Endometrial microvascular endothelial cells (primary cell): ENCODE results near the gene HPS3. TPM values are rescaled to one million over a fixed set of nuclear protein-coding genes. Genes with fewer than 3 reads are reported as not detected.

ENCODE experiments used
- in situ Hi-C: cut with HindIII; loops from 2 replicates; pipeline ENCODE4 v1.10.0; 2017; ENCODE audit warnings: low sequenced_read_pairs, low pct_unique_long_range_greater_than_20kb; ENCODE audit errors: inconsistent ontology term
- total RNA-seq: library from RNA; depleted of rRNA; stranded (reverse); fragments of >200 nt; gene quantifications from one replicate; pipeline ENCODE4 v1.2.3, GENCODE V29; 2015; ENCODE audit errors: inconsistent ontology term

Gene HPS3
- total RNA-seq, 1 donor from 2014 or later = 34.8 TPM

DNA sequence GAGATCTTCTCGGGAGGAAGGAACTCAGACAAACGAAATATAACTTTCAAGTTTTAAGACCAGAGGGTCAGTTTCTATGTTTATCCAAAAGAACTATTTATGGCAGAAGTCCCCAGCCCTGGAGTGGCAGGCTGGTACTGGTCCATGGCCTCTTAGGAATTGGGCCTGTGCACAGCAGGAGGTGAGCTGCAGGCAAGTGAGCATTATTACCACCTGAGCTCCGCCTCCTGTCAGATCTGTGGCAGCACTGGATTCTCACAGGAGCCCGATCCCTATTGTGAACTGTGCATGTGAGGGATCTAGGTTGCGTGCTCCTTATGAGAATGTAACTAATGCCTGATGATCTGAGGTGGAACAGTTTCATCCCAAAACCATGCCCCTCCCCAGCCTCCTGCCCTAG, 14.3 kb upstream of the HPS3 start:
- in situ Hi-C loops = loop anchor here (10.0 to 25.0 kb wide), 2 partner anchors 172 to 240 kb away; no protein-coding TSS in a partner anchor

GRCh38 chr3:149118724-149119123, 10.7 kb upstream of the HPS3 start:
- in situ Hi-C loops = loop anchor here (10.0 to 25.0 kb wide), 2 partner anchors 169 to 236 kb away; no protein-coding TSS in a partner anchor

DNA sequence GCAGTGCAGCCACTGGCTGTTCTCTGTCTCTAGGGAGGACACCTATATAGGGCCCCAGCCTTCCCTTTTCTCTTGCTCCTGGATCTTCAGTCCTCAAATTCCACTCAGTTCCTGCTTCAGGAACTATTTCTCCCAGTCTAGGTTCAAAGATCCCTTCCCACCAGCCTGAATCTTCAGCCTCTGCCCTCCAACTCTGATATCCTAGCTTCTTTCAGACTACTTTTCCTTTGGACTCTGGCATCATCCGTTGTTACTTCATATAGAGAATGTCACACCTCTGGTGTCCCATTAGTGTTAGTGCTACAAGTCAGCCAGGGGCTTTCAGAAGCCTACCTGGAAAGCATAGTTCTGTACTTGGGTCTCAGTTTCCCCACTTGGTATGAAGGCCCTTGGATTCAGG, 10.0 kb upstream of the HPS3 start:
- in situ Hi-C loops = loop anchor here (10.0 to 25.0 kb wide), 2 partner anchors 168 to 235 kb away; no protein-coding TSS in a partner anchor

DNA sequence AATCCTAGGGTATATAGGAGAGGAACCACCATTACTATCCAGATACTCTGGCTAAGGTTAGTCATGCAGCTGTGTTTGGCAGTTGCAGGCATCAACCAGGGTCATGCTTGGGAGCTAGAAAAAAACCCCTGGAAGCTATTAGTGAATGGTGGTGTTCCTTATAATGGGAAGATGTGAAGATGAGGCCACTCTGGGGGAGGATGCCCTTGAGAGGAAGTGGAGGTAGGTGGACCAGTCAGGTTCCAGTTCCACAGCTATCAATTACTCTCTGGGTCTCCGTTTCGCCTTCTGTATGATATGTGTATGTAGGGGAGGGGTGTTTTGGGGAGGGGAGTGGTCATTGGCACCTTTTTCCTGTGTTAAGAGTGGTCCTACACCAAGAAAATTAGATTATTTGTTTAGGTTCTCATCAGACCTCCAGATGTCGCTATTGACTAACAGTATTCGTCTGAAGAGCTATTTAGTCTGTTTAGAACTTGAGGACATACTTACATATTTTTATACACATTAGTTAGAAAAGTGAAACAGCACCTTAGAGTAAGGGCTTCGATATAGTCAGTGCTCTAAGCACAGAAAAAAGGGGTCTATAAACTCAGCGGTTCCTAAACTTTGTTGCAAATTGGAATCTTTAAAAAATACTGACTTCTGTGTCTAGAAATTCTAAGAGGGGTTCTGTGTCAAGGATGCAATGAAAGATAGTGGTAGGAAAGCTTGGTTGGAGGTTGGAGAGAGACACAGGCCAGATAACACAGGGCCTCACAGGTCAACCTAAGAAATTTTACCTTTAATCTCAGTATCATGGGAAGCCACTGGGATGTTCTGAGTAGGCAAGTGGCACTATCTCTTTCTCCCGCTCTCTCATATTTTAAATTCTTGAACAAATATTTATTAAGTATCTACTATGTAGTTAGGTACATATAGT, 9.1 kb upstream of the HPS3 start:
- in situ Hi-C loops = loop anchor here (25.0 kb wide), 1 partner anchor 167 kb away; no protein-coding TSS in a partner anchor

DNA sequence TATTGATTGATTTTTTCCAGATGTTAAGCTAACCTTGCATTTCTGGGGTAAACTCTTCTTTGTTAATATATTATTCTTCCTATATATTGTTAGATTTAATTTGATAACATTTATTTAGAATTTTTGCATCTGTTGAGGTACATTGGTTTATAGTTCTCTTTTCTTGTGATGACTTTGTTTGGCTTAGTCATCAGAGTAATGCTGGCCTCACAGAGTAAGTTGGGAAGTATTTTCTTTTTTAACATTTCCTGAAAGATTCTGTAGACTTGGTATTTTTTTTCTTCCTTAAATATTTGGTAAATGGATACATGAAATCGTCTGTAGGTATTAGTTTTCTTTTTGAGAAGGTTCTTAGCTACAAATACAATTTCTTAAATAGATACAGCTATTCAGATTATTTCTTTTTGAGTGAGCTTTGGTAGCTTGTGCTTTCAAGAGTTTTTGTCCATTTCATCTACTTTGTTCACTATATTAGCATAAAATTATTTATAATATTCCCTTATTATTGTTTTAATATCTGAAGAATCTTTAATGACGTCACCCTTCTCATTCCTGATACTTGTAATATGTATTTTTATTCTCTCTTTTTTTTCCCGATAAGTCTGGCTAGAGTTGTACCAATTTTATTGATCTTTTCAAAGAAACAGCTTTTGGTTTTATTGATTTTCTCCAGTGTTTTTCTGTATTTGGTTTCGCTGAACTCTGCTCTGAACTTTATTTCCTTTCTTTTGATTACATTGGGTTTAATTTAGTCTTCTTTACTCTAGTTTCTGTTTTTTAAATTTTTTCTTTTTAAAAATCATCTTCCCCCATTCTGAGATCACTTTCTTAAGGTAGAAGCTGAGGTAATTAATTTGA, 6.5 kb upstream of the HPS3 start:
- in situ Hi-C loops = loop anchor here (25.0 kb wide), 1 partner anchor 164 kb away; no protein-coding TSS in a partner anchor

DNA sequence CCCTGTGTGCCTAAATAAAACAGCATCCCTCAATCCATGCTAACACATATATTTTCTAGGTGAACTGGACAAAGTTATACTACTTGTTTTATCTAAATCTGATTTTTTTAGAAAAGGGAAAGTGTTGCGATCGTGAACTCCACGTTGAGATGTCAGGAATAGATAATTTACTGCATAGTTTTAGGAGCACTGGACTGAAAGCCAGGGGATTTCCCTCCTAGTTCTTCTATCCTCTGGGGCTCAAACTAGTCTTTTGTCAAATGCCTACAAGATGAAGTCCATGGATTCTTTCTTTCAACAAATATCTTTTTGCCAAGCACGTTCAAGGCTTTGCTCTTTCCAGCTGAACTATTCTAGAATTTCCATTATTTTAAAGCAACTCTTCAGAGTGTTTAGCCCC, 617 bp upstream of the HPS3 start:
- in situ Hi-C loops = no loop called here

GRCh38 chr3:149131589-149131988, 2.2 kb downstream of the HPS3 start:
- in situ Hi-C loops = no loop called here

- in situ Hi-C loops = no loop called here
Measured at GRCh38 chr3:149134575-149134974, 5.1 kb downstream of the HPS3 start.

DNA sequence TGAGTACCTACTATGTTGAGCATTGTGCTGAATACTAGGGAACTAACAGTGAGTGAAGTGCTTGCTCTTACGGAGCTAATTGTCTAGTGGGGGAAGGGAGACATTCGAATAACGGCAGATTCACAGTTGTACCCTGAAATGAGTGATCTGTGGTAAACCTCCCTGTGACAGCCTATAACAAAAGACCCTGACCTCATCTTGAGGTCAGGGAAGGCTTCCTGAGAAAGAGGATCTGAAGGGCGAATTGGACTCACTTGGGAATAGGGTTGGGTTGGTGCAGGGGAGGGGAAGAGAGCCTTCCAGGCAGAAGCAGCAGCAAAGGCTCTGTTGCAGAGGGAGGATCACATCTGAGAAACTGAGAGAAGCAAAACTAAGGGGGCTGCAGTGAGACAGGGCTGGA, 13.2 kb downstream of the HPS3 start:
- in situ Hi-C loops = no loop called here

GRCh38 chr3:149145356-149145755, 15.9 kb downstream of the HPS3 start:
- in situ Hi-C loops = no loop called here

DNA sequence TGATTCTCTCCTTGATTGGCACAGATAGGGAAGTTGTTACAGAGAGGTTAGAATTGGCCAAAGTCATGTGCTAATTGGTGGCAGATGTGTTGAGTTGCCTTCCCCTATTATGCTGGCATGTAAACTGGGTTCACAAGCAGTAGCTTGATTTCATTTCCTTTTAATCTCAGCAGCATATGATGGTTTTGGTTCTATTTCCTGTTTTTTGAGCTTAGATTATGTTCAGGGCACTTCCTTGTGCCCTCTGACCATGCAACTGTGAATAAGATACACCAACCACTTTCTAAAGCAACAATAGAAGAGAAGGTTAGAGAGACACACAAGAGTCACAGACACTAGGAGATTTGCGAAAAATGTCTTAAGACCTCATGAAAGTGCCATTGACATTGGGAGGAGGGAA, 16.5 kb downstream of the HPS3 start:
- in situ Hi-C loops = no loop called here

DNA sequence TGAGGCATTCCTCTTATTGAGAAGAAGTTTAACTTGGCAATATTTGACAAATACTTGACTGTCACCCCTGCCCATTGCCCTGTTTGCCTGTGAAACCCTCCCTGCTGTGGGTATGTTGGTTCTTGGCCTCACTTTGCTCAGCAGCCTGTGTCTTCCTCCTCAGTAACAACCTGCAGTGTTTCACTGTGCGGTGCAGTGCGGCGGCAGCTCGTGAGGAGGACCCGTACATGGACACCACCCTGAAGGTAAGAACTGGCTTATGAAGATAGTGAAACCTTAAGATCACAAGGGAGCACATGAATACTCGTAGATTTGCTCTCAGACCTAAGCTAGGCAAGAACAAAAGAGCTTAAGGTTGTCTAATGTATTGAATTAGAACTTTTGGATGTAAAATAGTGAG, 21.0 kb downstream of the HPS3 start:
- in situ Hi-C loops = no loop called here

DNA sequence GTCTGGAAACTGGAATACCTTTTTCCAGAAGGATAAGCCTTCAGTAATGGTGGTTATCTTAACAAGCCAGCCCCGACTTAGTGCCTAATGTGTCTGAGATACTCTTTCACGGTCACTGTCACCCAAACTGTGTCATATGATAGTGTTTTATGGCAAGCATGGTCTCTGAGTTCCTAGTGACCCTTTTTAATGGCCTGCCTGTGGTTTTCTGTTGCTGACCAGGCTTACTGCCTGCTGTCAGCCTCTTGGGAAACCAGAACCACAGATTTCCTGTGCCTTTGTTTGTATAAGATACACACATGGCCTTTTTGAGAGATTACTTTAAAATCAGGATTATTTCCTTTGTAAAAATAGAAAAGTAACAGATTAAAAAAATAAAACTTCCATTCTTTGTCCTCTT, 22.4 kb downstream of the HPS3 start:
- in situ Hi-C loops = no loop called here

GRCh38 chr3:149152420-149152819, 23.0 kb downstream of the HPS3 start:
- in situ Hi-C loops = no loop called here

- in situ Hi-C loops = no loop called here
Measured at GRCh38 chr3:149153402-149153801, 24.0 kb downstream of the HPS3 start.

GRCh38 chr3:149160754-149161300, 31.4 kb downstream of the HPS3 start:
- in situ Hi-C loops = no loop called here

DNA sequence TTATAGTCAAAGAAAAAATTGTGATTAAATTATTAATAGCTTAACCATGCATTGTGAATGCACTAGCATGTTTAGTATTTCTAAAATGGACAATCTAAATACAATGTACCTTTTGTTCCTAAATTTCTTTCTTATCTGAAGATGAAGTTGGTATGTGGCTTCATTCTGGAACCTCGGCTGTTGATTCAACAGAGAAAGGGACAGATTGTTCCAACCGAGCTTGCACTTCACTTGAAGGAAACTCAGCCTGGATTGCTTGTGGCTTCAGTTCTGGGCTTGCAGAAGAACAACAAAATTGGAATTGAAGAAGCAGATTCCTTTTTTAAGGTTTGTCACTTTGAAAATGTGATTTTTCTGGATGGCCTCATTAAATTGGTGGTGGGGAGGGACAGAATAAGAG, 32.6 kb downstream of the HPS3 start:
- in situ Hi-C loops = no loop called here

- in situ Hi-C loops = no loop called here
Measured at GRCh38 chr3:149163066-149163465, 33.6 kb downstream of the HPS3 start.

DNA sequence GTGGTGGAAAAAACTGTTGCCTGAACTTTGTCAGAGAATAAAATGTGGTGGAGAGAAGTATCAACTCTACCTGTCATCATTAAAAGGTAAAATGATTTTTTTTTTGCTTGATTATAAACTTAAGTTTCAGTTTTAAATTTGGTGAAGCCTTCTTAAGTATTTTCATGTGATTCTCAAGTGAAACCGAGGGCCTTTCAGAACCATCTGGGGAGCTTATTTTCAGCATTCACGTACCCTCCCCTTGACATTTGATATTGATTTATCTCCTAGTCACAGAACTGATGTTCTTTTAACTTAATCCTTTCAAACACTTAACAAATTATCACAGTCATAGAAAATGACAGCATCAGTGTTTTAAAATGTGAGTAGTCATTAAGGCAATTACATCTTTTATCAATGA, 38.5 kb downstream of the HPS3 start:
- in situ Hi-C loops = no loop called here
